IPS DF 6.9 (cell line): Measurements from ENCODE around the gene TCF3.

Source experiments
- DNase-seq: peaks from one replicate; pipeline ENCODE4 v3.0.0-alpha.2; 2013; ENCODE audit warnings: low read depth, low spot score
- H3K27ac ChIP-seq: one replicate; pipeline ENCODE4 v1.5.1; 2013; ENCODE audit warnings: low read length, control low read depth
- H3K27me3 ChIP-seq: 2 replicates; pipeline ENCODE4 v1.6.1; 2013; ENCODE audit warnings: mild to moderate bottlenecking, low read length; ENCODE audit not compliant: control insufficient read depth, insufficient read depth
- H3K36me3 ChIP-seq: 2 replicates; pipeline ENCODE4 v1.6.1; 2013; ENCODE audit warnings: low read length; ENCODE audit not compliant: control insufficient read depth, insufficient read depth
- H3K4me1 ChIP-seq: 2 replicates; pipeline ENCODE4 v1.6.1; 2013; ENCODE audit warnings: low read length; ENCODE audit not compliant: control insufficient read depth, insufficient read depth
- H3K4me3 ChIP-seq: 2 replicates; pipeline ENCODE4 v1.5.1; 2013; ENCODE audit warnings: mild to moderate bottlenecking, low read length
- H3K9me3 ChIP-seq: 2 replicates; pipeline ENCODE4 v1.6.1; 2013; ENCODE audit warnings: low read length, inconsistent platforms; ENCODE audit not compliant: control insufficient read depth, insufficient read depth
- WGBS: extraction: QIAGEN DNeasy Blood & Tissue Kit; methylation state at CpG from one replicate; pipeline ENCODE4 v1.1.7; 2013; ENCODE audit warnings: mixed read lengths, missing lambda C conversion rate; ENCODE audit not compliant: insufficient read length, insufficient coverage; 5-methylcytosine and 5-hydroxymethylcytosine counted together

The TCF3 gene

DNA sequence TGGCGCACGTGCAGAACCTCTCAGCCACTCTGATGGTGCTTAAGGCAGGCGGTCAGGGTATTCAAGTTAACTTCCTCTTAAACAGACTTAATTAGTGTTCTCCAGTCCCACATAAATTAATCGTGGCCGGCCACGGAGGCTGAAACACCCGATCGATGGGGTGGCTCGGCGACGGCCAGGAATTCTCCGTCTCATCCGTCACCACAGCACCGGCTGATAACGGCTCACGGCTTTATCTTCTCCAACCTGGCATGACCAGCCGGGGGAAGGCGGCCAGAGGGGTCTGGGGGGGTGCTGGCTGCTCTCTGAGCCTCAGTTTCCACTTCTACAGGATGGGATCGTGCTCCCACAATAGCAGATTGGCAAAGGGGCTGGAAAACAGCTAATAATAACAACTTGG lies 32.6 kb upstream of the TCF3 start:
- H3K27me3 ChIP-seq = no peaks in the 10 kb centered on the region
- no CpG with 5 or more reads among the region's 19 CpGs for WGBS
- H3K4me1 ChIP-seq = 0 out of 2 replicates have a peak, but pooled peaks cover 3% of the 10 kb centered on the region
- H3K4me3 ChIP-seq = no peak overlapping the region
- H3K27ac ChIP-seq = no peak overlapping the region
- no peaks in the 10 kb centered on the region for H3K36me3 ChIP-seq
- no peaks in the 10 kb centered on the region for H3K9me3 ChIP-seq
- DNase-seq = no peak

DNA sequence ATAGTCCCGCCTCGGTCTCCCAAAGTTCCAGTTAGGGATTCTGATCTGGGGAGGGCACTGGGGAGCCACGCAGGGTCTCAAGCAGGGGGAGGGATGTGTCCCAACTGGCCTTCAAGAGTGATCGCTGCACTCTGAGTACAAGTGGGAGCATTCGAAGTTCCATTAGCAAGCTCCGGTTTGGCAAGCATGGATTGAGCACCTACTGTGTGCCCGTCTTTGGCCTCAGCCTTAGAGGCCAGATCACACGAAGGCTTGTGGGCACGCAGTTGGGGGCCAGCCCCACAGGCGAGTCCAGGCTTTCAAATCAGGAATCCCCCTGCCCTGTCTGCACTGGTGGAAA lies 32.1 kb upstream of the TCF3 start:
- no peak overlapping the region for H3K4me3 ChIP-seq
- no peak overlapping the region for H3K27ac ChIP-seq
- no peaks in the 10 kb centered on the region for H3K9me3 ChIP-seq
- no peak for DNase-seq
- 0 out of 2 replicates have a peak, but pooled peaks cover 3% of the 10 kb centered on the region for H3K4me1 ChIP-seq
- H3K27me3 ChIP-seq = no peaks in the 10 kb centered on the region
- WGBS = no CpG with 5 or more reads among the region's 10 CpGs
- no peaks in the 10 kb centered on the region for H3K36me3 ChIP-seq

DNA sequence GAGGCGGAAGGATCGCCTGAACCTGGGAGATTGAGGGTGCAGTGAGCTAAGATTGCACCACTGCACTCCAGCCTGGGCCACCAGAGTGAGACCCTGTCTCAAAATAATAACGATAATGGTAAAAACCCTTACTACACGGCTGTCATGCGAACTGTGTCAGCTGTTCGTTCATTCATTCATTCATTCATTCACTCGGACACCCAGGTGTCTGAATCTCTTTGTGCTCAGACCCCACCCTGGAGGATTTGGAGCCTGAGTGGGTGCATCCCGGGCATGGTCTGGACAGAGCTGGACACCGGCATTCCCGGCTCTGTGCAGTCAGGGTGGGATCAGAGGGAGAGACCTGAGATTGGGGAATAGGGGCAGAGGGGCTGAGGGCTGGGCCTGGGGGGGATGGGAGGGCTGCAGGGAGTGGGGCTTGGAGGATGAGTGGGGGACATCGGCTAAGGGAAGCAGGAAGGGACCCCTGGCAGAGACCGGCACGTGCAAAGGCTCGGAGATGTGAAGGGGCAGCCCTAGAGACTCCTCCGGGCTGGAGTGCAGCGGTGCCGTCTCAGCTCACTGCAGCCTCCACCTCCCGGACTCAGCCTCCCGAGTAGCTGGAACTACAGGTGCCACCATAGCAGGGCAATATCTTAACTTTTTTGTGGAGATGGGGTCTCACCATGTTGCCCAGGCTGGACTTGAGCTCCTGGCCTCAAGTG lies 31.6 kb upstream of the TCF3 start:
- no CpG with 5 or more reads among the region's 19 CpGs for WGBS
- no peak overlapping the region for H3K4me3 ChIP-seq
- 0 out of 2 replicates have a peak, but pooled peaks cover 3% of the 10 kb centered on the region for H3K4me1 ChIP-seq
- H3K27me3 ChIP-seq = no peaks in the 10 kb centered on the region
- H3K9me3 ChIP-seq = no peaks in the 10 kb centered on the region
- no peak overlapping the region for H3K27ac ChIP-seq
- no peaks in the 10 kb centered on the region for H3K36me3 ChIP-seq
- no peak for DNase-seq

DNA sequence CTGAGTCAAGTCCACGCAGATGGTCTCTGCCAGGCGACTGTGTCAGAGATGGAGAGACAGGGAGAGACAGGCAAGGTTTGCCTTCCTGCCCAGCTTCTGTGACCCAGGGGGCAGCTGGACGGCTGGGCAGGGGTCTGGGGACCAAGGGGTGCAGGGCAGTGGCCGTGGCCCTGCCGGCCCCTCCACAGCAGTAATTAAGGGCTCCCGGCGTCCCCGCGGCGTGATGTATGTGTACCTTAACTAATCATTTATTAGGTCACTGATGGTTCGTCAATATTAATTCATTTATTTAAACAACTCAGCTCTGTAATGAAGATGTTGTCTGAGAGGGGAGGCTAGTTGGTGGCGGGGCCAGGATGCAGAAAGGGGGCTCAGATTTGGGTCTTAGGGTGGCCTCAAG lies 28.6 kb upstream of the TCF3 start:
- DNase-seq = no peak
- Histone ChIP-seq H3K4me1 (no peaks in the 10 kb centered on the region), H3K27me3 (peaks cover 3% of the 10 kb centered on the region; the same call in 1 of the 2 replicates), H3K9me3 (no peaks in the 10 kb centered on the region), H3K36me3 (no peaks in the 10 kb centered on the region), H3K27ac (no peak overlapping the region), H3K4me3 (no peak overlapping the region)
- no CpG with 5 or more reads among the region's 12 CpGs for WGBS

DNA sequence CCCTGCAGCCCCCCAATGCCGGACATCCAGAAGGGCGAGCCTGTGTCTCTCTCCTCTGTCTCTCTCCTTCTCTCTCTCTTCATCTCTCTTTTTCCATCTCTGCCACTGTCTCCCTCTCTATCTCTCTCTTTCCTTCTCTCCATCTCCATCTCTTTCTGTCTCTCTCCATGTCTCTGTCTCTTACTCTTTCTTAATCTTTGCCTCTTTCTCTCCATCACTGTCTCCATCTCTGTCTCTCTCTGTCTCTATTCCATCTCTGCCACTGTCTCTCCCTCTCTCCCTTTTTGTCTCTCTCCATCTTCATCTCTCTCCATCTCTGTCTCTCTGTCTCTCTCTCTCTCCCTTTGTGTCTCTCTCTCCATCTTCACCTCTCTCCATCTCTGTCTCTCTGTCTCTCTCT lies 25.7 kb upstream of the TCF3 start:
- Histone ChIP-seq H3K9me3 (no peaks in the 10 kb centered on the region), H3K27me3 (peaks cover 6% of the 10 kb centered on the region; the same call in 1 of the 2 replicates), H3K36me3 (no peaks in the 10 kb centered on the region), H3K27ac (no peak overlapping the region), H3K4me3 (no peak overlapping the region), H3K4me1 (no peaks in the 10 kb centered on the region; the same call in 1 of the 2 replicates)
- no peak for DNase-seq
- WGBS = no CpG with 5 or more reads among the region's 2 CpGs

DNA sequence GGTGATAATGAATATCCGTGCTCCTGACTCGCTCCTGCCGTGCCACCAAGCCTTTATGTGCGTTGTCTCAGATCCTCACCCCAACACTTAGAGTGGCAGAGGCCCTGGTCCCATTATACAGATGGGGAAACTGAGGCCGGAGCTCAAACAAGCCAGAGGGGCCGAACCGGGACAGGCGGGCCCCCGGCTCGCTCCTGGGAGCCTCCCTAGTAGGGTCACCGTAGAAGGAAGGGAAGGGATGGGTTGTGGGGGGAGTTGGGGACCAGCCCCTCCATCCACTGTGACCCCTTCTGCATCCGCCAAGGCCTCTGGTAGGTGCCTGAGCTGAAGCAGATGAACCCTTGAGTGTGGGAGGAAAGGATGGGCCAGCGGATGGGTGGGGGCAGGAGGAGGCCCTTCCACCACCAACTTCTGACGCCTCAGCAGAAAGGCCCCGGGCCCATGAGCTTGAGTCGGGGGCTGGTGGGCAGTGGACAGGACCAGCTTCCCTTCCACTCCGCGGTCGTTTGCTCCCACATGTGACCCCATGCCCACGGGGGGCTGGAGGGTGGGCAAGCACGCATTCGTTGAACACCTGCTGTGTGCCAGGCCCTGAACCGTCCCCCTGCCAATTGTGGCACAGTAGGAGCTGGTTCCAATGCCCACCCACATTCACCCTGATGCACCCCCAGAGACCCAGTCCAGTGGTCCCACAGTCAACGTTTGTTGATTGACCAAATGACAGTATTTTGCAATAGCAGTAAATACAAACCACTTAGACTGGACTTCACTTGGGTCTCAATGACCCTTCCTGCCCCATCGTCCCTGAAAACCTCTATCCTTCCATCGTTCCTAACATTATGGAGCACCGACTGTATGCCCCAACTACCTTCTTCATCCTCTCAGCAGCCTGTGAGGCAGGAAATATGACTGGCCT lies 24.2 kb upstream of the TCF3 start:
- Histone ChIP-seq H3K9me3 (no peaks in the 10 kb centered on the region), H3K36me3 (no peaks in the 10 kb centered on the region), H3K4me1 (no peaks in the 10 kb centered on the region; the same call in 1 of the 2 replicates), H3K27ac (no peak overlapping the region), H3K4me3 (no peak overlapping the region), H3K27me3 (peaks cover 8% of the 10 kb centered on the region; the same call in 1 of the 2 replicates)
- no CpG with 5 or more reads among the region's 27 CpGs for WGBS
- no peak for DNase-seq

DNA sequence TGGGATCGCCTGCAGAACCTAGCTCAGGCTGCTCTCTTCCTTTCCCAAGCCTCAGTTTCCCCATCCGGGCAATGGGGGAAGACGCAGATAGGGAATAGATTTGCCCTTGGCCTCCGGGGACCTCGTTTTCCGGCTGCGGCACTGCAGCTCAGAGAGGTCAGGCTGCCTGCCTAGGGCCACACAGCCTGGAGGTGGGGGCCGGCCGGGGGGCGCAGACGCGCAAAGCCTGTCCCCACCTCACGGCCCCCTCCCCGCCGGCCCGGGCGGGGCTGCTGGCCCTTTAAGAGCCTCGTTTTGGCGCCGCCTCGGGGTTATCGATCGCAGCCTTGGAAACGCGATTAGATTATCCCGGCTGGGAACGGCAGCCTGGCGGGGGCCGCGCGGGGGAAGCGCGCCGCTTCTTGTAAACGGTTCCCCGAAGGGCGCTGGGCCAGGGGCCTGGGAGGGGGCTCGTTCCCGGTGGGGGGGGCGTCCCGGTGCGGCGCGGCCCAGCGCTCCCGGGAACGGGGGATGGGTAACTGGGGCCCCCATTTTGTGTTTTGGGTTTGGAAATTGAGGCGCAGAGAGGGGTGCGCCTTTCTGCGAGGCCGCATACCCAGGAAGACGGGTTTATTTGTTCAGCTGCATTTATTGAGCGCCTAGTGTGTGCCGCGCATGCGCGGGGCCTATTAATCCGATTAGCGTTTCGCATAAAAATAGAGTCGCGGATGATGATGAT lies 23.4 kb upstream of the TCF3 start:
- WGBS = no CpG with 5 or more reads among the region's 62 CpGs
- DNase-seq = no peak
- Histone ChIP-seq H3K36me3 (no peaks in the 10 kb centered on the region), H3K27ac (no peak overlapping the region), H3K4me1 (no peaks in the 10 kb centered on the region; the same call in 1 of the 2 replicates), H3K27me3 (peaks cover 14% of the 10 kb centered on the region; the same call in 1 of the 2 replicates), H3K9me3 (no peaks in the 10 kb centered on the region), H3K4me3 (peak overlapping the region; percentile 26; the same call in 1 of the 2 replicates)

DNA sequence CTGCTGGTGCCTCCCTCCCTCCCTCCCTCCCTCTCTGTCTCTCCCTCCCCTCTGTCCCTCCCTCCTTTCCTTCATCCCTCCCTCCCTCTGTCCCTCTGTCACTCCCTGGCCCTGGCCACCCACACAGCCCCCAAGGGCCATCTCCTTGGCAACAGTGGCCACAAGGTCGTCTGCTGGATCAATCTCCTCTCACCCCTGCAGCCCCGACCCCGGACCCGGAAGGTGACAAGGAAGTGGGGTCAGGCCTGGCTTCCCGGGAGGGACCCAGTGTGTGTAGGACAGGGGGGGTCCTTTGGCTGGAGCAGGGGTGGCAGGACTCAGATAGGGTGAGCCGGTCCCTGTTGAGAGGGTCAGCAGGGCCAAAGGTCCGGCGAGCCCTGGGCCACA lies 21.9 kb upstream of the TCF3 start:
- no peak for DNase-seq
- Histone ChIP-seq H3K36me3 (no peaks in the 10 kb centered on the region), H3K27ac (no peak overlapping the region), H3K9me3 (no peaks in the 10 kb centered on the region), H3K4me1 (no peaks in the 10 kb centered on the region; the same call in 1 of the 2 replicates), H3K4me3 (no peak overlapping the region), H3K27me3 (peaks cover 19% of the 10 kb centered on the region; the same call in 1 of the 2 replicates)
- WGBS = no CpG with 5 or more reads among the region's 8 CpGs

DNA sequence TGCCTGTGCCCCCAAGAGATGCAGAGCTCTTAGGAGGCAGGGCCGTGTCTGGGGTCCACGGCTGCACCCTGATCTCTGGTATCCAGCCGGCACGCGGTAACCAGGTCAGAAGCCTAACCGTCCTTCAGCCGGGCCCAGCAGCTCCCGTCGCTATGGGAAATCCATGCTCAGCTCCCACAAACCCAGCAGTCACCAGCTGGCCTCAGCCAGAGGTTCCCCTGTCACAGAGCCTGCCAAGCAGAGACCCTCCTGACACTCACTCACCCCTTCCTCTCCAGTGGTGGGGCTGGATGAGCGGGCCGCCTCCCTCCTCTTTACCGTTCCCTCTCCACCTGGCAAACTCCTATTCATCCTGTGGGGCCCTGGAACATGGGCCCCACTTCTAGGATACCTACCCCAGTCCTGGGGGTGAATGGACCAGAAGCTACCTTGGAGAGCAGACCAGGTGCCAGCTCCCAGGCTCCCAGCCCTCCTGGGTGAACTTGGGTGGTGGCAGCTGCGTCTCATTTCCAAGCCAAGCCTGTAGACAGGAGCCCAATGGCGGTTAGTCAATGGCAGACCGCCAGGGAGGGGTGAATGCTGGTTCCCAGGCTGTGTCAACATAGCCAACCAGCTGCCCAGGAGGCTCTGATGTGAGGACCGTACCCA lies 21.4 kb upstream of the TCF3 start:
- Histone ChIP-seq H3K27ac (no peak overlapping the region), H3K4me3 (no peak overlapping the region), H3K9me3 (no peaks in the 10 kb centered on the region), H3K27me3 (peaks cover 22% of the 10 kb centered on the region; the same call in 1 of the 2 replicates), H3K36me3 (no peaks in the 10 kb centered on the region), H3K4me1 (no peaks in the 10 kb centered on the region; the same call in 1 of the 2 replicates)
- no peak for DNase-seq
- WGBS = no CpG with 5 or more reads among the region's 16 CpGs
